HepG2 (cell line): ENCODE data around the gene CCDC120. TPM values are rescaled to one million over a fixed set of nuclear protein-coding genes. Genes with fewer than 3 reads are reported as not detected.

Experiments used
- ETV5 ChIP-seq: IDR thresholded peaks from 2 replicates; pipeline ENCODE4 v1.6.1; 2018; ENCODE audit warnings: missing biosample characterization, missing genetic modification reagents, inconsistent platforms, borderline replicate concordance
- GABPA ChIP-seq, 2 experiments: IDR thresholded peaks; 2 replicates each; pipeline ENCODE4 v1.6.1; 2011 to 2016; ENCODE audit warnings: low read depth in 2 of 2, low read length in 1 of 2, missing biosample characterization in 1 of 2, missing genetic modification characterization in 1 of 2
- GABPB1 ChIP-seq: IDR thresholded peaks from 2 replicates; pipeline ENCODE4 v1.6.1; 2016; ENCODE audit warnings: mild to moderate bottlenecking, missing genetic modification reagents, moderate library complexity, missing compliant biosample characterization
- JDP2 ChIP-seq: sonication (generic); formaldehyde crosslinking; IDR thresholded peaks from 2 replicates; pipeline ENCODE4 v1.8.1; 2022; ENCODE audit warnings: missing genetic modification reagents, borderline replicate concordance
- MEIS2 ChIP-seq: sonication (generic); formaldehyde crosslinking; IDR thresholded peaks from 2 replicates; pipeline ENCODE4 v1.9.0; 2021; ENCODE audit warnings: mild to moderate bottlenecking, missing genetic modification reagents
- MTA3 ChIP-seq: sonication (generic); formaldehyde crosslinking; IDR thresholded peaks from 2 replicates; pipeline ENCODE4 v1.4.0; 2020; ENCODE audit warnings: missing genetic modification reagents
- POLR2G ChIP-seq: fragments of 200-400 bp; formaldehyde crosslinking; IDR thresholded peaks from 2 replicates; pipeline ENCODE4 v1.6.1; 2018; ENCODE audit warnings: mild to moderate bottlenecking, low read depth, low read length, moderate library complexity
- RARA ChIP-seq: IDR thresholded peaks from 2 replicates; pipeline ENCODE4 v1.6.1; 2016; ENCODE audit warnings: missing genetic modification reagents, missing compliant biosample characterization
- RBFOX2 ChIP-seq: fragments of 200-400 bp; formaldehyde crosslinking; IDR thresholded peaks from 2 replicates; pipeline ENCODE4 v1.6.1; 2017; ENCODE audit warnings: low read depth, mild to moderate bottlenecking, low read length
- REL ChIP-seq: sonication (generic); formaldehyde crosslinking; conservative IDR thresholded peaks from 2 replicates; pipeline ENCODE4 v1.8.0; 2022; ENCODE audit warnings: mild to moderate bottlenecking, missing genetic modification reagents, moderate library complexity
- RELA ChIP-seq: sonication (generic); formaldehyde crosslinking; IDR thresholded peaks from 2 replicates; pipeline ENCODE4 v1.4.0; 2020; ENCODE audit warnings: missing genetic modification reagents
- SYNCRIP ChIP-seq: fragments of 200-400 bp; formaldehyde crosslinking; IDR thresholded peaks from 2 replicates; pipeline ENCODE4 v1.6.1; 2018; ENCODE audit warnings: mild to moderate bottlenecking, low read depth, low read length; ENCODE audit not compliant: insufficient read depth
- ZNF230 ChIP-seq: sonication (generic); formaldehyde crosslinking; IDR thresholded peaks from 2 replicates; pipeline ENCODE4 v1.4.0; 2020; ENCODE audit warnings: mild to moderate bottlenecking, missing genetic modification reagents
- ZNF33B ChIP-seq: sonication (generic); formaldehyde crosslinking; IDR thresholded peaks from 2 replicates; pipeline ENCODE4 v1.5.1; 2020; ENCODE audit warnings: mild to moderate bottlenecking, missing genetic modification reagents
- ZNF782 ChIP-seq: sonication (generic); formaldehyde crosslinking; IDR thresholded peaks from 2 replicates; pipeline ENCODE4 v1.4.0; 2020; ENCODE audit warnings: missing genetic modification reagents, mild to moderate bottlenecking, borderline replicate concordance
- polyA plus RNA-seq, 8 experiments: library from polyadenylated mRNA; depleted of rRNA in 3 of 8; stranded (reverse) in 7 of 8; unstranded in 1 of 8; fragments of >200 nt; fragmentation: Illumina TruSeq in 4 of 8; extraction: Trizol in 4 of 8; gene quantifications; 2 replicates each; pipeline versions ENCODE4 v1.2.1 to v1.2.3, GENCODE V29; 2011 to 2016; ENCODE audit warnings: low read depth in 4 of 8, missing spikeins in 1 of 8, mixed read lengths in 1 of 8; ENCODE audit not compliant: insufficient read depth in 1 of 8
- total RNA-seq, 5 experiments: library from RNA; depleted of rRNA; stranded (reverse); fragments of >200 nt; fragmentation: Illumina TruSeq; extraction: Trizol; gene quantifications; 2 replicates each; pipeline ENCODE4 v1.2.3, GENCODE V29; 2016; ENCODE audit warnings: low read depth in 1 of 5
- TF ChIP-seq, protein P1 (sequence below): IDR thresholded peaks from 2 replicates; pipeline ENCODE4 v1.6.1; 2016; ENCODE audit warnings: missing compliant biosample characterization, missing genetic modification reagents, borderline replicate concordance
- TF ChIP-seq, protein P2 (sequence below): sonication (generic); formaldehyde crosslinking; IDR thresholded peaks from 2 replicates; pipeline ENCODE4 v1.5.0; 2020; ENCODE audit warnings: mild to moderate bottlenecking, missing genetic modification reagents
- TF ChIP-seq, protein P3 (sequence below): sonication (generic); formaldehyde crosslinking; IDR thresholded peaks from 2 replicates; pipeline ENCODE4 v1.5.0; 2020; ENCODE audit warnings: missing genetic modification reagents, mild to moderate bottlenecking, borderline replicate concordance
- TF ChIP-seq, protein P4 (sequence below): sonication (generic); formaldehyde crosslinking; IDR thresholded peaks from 2 replicates; pipeline ENCODE4 v1.4.0; 2020; ENCODE audit warnings: missing genetic modification reagents, borderline replicate concordance
- TF ChIP-seq, protein P5 (sequence below): sonication (generic); formaldehyde crosslinking; IDR thresholded peaks from 2 replicates; pipeline ENCODE4 v1.4.0; 2020; ENCODE audit warnings: missing genetic modification reagents, low read depth, mild to moderate bottlenecking, borderline replicate concordance

CCDC120 gene
- total and polyA plus RNA-seq, 2 of the 13 experiments (the other 11 are each of a cell fraction or from before 2014, with no cell fraction given) = 0.89 to 3.2 TPM

DNA sequence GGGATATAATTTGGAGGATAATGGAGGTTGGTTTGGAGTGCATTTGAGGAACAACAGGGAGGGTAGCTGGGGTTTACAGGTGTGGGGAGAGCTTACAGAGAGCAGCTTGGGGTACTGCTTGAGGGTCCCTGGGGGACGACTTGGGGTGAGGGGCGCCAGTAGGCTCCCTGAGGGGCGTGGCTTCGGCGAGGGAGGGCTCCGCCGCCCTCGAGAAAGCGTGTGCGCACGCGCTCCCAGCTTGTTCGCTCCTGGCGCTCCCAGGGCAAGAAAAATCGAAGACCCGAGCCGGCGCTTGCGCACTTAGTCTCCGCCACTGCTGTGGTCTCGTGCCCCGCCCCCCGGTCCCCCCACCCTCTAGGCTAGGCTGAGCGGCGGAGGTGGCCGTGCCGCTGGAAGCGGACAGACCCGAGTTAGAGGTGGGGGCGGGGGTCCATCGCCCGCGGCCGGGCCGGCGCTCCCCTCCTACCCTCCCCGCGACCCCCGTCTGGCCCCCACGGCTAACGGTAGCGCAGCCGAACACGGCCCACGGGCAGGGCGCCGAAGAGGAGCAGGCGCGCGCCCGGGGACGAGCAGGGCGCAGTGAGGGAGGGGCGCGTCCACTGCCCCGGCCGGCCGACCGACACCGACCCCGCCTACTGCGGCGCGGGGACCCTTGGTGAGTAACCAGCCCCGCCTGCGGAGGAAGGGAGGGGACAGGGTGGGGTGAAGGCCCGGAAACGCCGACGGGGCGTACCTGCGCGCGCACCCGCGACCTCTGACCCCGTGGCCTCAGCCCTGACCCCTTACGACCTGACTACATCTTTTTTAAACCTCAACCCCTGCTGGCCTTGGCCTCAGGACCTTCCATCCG, 5.4 kb upstream of the CCDC120 start (continued):
- TF ChIP-seq GABPA (IDR thresholded peaks at IDR 0.05; ENCODE audit: low read depth, low read length) (no peak), GABPA (CRISPR knock-in tag; IDR thresholded peaks at IDR 0.05; ENCODE audit: low read depth) (0 out of 2 replicates have a peak, but pooled peaks have one; percentile 24), RELA (CRISPR knock-in tag) (no peak), GABPB1 (CRISPR knock-in tag) (peak; percentile 77; the same call in 1 of the 2 replicates), ETV5 (peak; percentile 19; the same call in 1 of the 2 replicates), MTA3 (CRISPR knock-in tag) (no peak), RARA (peak; percentile 62), REL (CRISPR knock-in tag) (no peak), ZNF33B (CRISPR knock-in tag) (no peak), RBFOX2 (peak; percentile 81), ZNF230 (peak; percentile 34; the same call in 1 of the 2 replicates), ZNF782 (CRISPR knock-in tag) (no peak), MEIS2 (0 out of 2 replicates have a peak, but pooled peaks have one; percentile 23), JDP2 (CRISPR knock-in tag) (no peak), POLR2G (peak; percentile 46; the same call in 1 of the 2 replicates), SYNCRIP (no peak)
- TF ChIP-seq, protein P1, sequence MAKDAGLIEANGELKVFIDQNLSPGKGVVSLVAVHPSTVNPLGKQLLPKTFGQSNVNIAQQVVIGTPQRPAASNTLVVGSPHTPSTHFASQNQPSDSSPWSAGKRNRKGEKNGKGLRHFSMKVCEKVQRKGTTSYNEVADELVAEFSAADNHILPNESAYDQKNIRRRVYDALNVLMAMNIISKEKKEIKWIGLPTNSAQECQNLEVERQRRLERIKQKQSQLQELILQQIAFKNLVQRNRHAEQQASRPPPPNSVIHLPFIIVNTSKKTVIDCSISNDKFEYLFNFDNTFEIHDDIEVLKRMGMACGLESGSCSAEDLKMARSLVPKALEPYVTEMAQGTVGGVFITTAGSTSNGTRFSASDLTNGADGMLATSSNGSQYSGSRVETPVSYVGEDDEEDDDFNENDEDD (CRISPR knock-in tag) = peak; percentile 74; the same call in 1 of the 2 replicates
- TF ChIP-seq, protein P2, sequence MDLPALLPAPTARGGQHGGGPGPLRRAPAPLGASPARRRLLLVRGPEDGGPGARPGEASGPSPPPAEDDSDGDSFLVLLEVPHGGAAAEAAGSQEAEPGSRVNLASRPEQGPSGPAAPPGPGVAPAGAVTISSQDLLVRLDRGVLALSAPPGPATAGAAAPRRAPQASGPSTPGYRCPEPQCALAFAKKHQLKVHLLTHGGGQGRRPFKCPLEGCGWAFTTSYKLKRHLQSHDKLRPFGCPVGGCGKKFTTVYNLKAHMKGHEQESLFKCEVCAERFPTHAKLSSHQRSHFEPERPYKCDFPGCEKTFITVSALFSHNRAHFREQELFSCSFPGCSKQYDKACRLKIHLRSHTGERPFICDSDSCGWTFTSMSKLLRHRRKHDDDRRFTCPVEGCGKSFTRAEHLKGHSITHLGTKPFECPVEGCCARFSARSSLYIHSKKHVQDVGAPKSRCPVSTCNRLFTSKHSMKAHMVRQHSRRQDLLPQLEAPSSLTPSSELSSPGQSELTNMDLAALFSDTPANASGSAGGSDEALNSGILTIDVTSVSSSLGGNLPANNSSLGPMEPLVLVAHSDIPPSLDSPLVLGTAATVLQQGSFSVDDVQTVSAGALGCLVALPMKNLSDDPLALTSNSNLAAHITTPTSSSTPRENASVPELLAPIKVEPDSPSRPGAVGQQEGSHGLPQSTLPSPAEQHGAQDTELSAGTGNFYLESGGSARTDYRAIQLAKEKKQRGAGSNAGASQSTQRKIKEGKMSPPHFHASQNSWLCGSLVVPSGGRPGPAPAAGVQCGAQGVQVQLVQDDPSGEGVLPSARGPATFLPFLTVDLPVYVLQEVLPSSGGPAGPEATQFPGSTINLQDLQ (CRISPR knock-in tag) = no peak
- TF ChIP-seq, protein P3, sequence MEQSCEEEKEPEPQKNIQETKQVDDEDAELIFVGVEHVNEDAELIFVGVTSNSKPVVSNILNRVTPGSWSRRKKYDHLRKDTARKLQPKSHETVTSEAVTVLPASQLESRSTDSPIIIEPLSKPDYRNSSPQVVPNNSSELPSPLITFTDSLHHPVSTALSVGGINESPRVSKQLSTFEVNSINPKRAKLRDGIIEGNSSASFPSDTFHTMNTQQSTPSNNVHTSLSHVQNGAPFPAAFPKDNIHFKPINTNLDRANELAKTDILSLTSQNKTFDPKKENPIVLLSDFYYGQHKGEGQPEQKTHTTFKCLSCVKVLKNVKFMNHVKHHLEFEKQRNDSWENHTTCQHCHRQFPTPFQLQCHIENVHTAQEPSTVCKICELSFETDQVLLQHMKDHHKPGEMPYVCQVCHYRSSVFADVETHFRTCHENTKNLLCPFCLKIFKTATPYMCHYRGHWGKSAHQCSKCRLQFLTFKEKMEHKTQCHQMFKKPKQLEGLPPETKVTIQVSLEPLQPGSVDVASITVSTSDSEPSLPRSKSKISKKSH (CRISPR knock-in tag) = no peak
- TF ChIP-seq, protein P4, sequence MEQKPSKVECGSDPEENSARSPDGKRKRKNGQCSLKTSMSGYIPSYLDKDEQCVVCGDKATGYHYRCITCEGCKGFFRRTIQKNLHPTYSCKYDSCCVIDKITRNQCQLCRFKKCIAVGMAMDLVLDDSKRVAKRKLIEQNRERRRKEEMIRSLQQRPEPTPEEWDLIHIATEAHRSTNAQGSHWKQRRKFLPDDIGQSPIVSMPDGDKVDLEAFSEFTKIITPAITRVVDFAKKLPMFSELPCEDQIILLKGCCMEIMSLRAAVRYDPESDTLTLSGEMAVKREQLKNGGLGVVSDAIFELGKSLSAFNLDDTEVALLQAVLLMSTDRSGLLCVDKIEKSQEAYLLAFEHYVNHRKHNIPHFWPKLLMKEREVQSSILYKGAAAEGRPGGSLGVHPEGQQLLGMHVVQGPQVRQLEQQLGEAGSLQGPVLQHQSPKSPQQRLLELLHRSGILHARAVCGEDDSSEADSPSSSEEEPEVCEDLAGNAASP = no peak; the same call in 1 of the 2 replicates
- TF ChIP-seq, protein P5, sequence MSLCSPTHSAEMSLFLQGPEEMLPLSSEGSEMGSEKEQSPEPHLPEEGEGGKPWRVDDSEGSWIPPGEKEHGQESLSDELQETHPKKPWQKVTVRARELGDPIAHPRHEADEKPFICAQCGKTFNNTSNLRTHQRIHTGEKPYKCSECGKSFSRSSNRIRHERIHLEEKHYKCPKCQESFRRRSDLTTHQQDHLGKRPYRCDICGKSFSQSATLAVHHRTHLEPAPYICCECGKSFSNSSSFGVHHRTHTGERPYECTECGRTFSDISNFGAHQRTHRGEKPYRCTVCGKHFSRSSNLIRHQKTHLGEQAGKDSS = no peak
